HepG2 (cell line): ENCODE results near the gene AK8. TPM values are rescaled to one million over a fixed set of nuclear protein-coding genes. Genes with fewer than 3 reads are reported as not detected.

ENCODE experiments used
- ATAC-seq: fragments of 200-7000 bp; cut with Tn5 transposase; 3 replicates; pipeline ENCODE4 v1.9.1; 2020; ENCODE audit warnings: mild to moderate bottlenecking, moderate library complexity
- BruUV-seq: library from RNA; stranded (reverse); fragments of 400-500 nt; replicated peaks from 2 replicates; lab custom pipeline; 2021; lab: Mats Ljungman, UMichigan
- CTCF ChIA-PET: fragments of 300-600 bp; formaldehyde crosslinking; extraction: SDS; loops from one replicate; lab custom pipeline; 2021; ENCODE audit warnings: low total read pairs, inconsistent platforms, low intra/inter-chr PET ratio; lab: Yijun Ruan, JAX
- POLR2A ChIA-PET: fragments of 350-600 bp; sonication (Branson Sonifier 250); formaldehyde crosslinking; loops from one replicate; lab custom pipeline; 2020; ENCODE audit warnings: antibody characterized with exemption, inconsistent platforms; lab: Yijun Ruan, JAX
- DNase-seq: peaks from one replicate; pipeline ENCODE4 v3.0.0-alpha.2; 2015; ENCODE audit warnings: low spot score
- FAIRE-seq: peaks from 3 replicates; lab custom pipeline; 2011; peaks lifted over from hg19 to GRCh38; lab: Jason Lieb, UNC
- H2AFZ ChIP-seq: one replicate; pipeline ENCODE4 v1.6.1; 2011; ENCODE audit warnings: low read length, inconsistent platforms
- H3K27ac ChIP-seq: fragments of 300-600 bp; 3 replicates; pipeline ENCODE4 v1.8.0; 2011; ENCODE audit warnings: mixed run types, mild to moderate bottlenecking, mixed read lengths, low read length, inconsistent platforms; ENCODE audit not compliant: insufficient read depth; ENCODE audit errors: extremely low read length
- H3K27me3 ChIP-seq, 2 experiments: fragments of 200-600 bp in 1 of 2; 2 replicates in 1 of 2; 3 replicates in 1 of 2; pipeline versions ENCODE4 v1.6.0 to v1.8.0; 2011; ENCODE audit warnings: low read length in 2 of 2, mild to moderate bottlenecking in 2 of 2, moderate library complexity in 2 of 2, inconsistent platforms in 1 of 2; ENCODE audit not compliant: insufficient read depth in 2 of 2, control insufficient read depth in 1 of 2
- H3K36me3 ChIP-seq, 2 experiments: fragments of 200-600 bp in 1 of 2; replicated peaks in 1 of 2; 2 replicates in 1 of 2; 3 replicates in 1 of 2; pipeline versions ENCODE4 v1.5.1 to v1.8.0; 2011; ENCODE audit warnings: low read length in 2 of 2, inconsistent platforms in 1 of 2; ENCODE audit not compliant: insufficient read depth in 2 of 2, control insufficient read depth in 1 of 2
- H3K4me1 ChIP-seq: 2 replicates; pipeline ENCODE4 v1.5.1; 2012; ENCODE audit warnings: low read length, inconsistent platforms; ENCODE audit not compliant: insufficient read depth
- H3K4me2 ChIP-seq: 2 replicates; pipeline ENCODE4 v1.6.0; 2011; ENCODE audit warnings: low read depth, low read length, inconsistent platforms
- H3K4me3 ChIP-seq, 3 experiments: fragments of 200-600 bp in 1 of 3; sonication (generic), shearing (Covaris generic) in 1 of 3; replicated peaks in 1 of 3; 2 replicates each; pipeline ENCODE4 v1.5.1; 2011 to 2016; ENCODE audit warnings: low read length in 3 of 3, inconsistent platforms in 2 of 3, low read depth in 2 of 3, mild to moderate bottlenecking in 2 of 3, control low read depth in 1 of 3, mixed read lengths in 1 of 3; ENCODE audit not compliant: insufficient read depth in 1 of 3
- H3K79me2 ChIP-seq: one replicate; pipeline ENCODE4 v1.6.1; 2011; ENCODE audit warnings: low read length, inconsistent platforms; ENCODE audit not compliant: insufficient read depth
- H3K9ac ChIP-seq: 2 replicates; pipeline ENCODE4 v1.6.0; 2011; ENCODE audit warnings: mild to moderate bottlenecking, low read depth, low read length, inconsistent platforms; ENCODE audit not compliant: insufficient read depth
- H3K9me3 ChIP-seq: 2 replicates; pipeline ENCODE4 v1.5.1; 2012; ENCODE audit warnings: mild to moderate bottlenecking, low read length
- H4K20me1 ChIP-seq: 2 replicates; pipeline ENCODE4 v1.6.0; 2011; ENCODE audit warnings: inconsistent platforms, mild to moderate bottlenecking, low read length, moderate library complexity; ENCODE audit not compliant: insufficient read depth
- NFYC ChIP-seq: IDR thresholded peaks from 2 replicates; pipeline ENCODE4 v1.6.1; 2016; ENCODE audit warnings: missing genetic modification reagents, missing compliant biosample characterization
- SMC3 ChIP-seq: IDR thresholded peaks from 2 replicates; pipeline ENCODE4 v1.6.1; 2011; ENCODE audit warnings: low read length, improper control_type of control experiment
- ZNF501 ChIP-seq: sonication (generic); formaldehyde crosslinking; IDR thresholded peaks from 2 replicates; pipeline ENCODE4 v1.5.1; 2020; ENCODE audit warnings: mild to moderate bottlenecking, moderate library complexity, missing genetic modification reagents
- WGBS: methylation state at CpG from one replicate; pipeline ENCODE4 v1.1.6; 2017; ENCODE audit warnings: low lambda C conversion rate; 5-methylcytosine and 5-hydroxymethylcytosine counted together
- in situ Hi-C: cut with HindIII; loops from 2 replicates; pipeline ENCODE4 v1.10.0; 2017; ENCODE audit warnings: low pct_unique_long_range_greater_than_20kb; ENCODE audit not compliant: extremely low pct_ligation_motif_present
- intact Hi-C: fragments of 100-400 bp; cut with micrococcal nuclease; formaldehyde crosslinking; loops from one replicate; pipeline ENCODE4 v1.10.0; 2022; ENCODE audit not compliant: unreplicated experiment
- polyA plus RNA-seq, 8 experiments: library from polyadenylated mRNA; depleted of rRNA in 3 of 8; stranded (reverse) in 7 of 8; unstranded in 1 of 8; fragments of >200 nt; fragmentation: Illumina TruSeq in 4 of 8; extraction: Trizol in 4 of 8; gene quantifications; 2 replicates each; pipeline versions ENCODE4 v1.2.1 to v1.2.3, GENCODE V29; 2011 to 2016; ENCODE audit warnings: low read depth in 4 of 8, missing spikeins in 1 of 8, mixed read lengths in 1 of 8; ENCODE audit not compliant: insufficient read depth in 1 of 8
- total RNA-seq, 5 experiments: library from RNA; depleted of rRNA; stranded (reverse); fragments of >200 nt; fragmentation: Illumina TruSeq; extraction: Trizol; gene quantifications; 2 replicates each; pipeline ENCODE4 v1.2.3, GENCODE V29; 2016; ENCODE audit warnings: low read depth in 1 of 5
- TF ChIP-seq, protein P1 (sequence below): sonication (generic); formaldehyde crosslinking; IDR thresholded peaks from 2 replicates; pipeline ENCODE4 v1.4.0; 2020; ENCODE audit warnings: missing genetic modification reagents
- TF ChIP-seq, protein P2 (sequence below): sonication (generic); formaldehyde crosslinking; IDR thresholded peaks from 2 replicates; pipeline ENCODE4 v1.8.1; 2023; ENCODE audit warnings: mild to moderate bottlenecking, inconsistent platforms, moderate library complexity, missing genetic modification reagents, borderline replicate concordance

Gene AK8
- total and polyA plus RNA-seq, 2 of the 13 experiments (the other 11 are each of a cell fraction or from before 2014, with no cell fraction given), result 0.11 TPM; not detected in 1

- FAIRE-seq, result no peak
- POLR2A ChIA-PET, result no interaction called here
- CTCF ChIA-PET, result no interaction called here
Measured at GRCh38 chr9:132894346-132894745, 16.3 kb upstream of the AK8 start.

DNA sequence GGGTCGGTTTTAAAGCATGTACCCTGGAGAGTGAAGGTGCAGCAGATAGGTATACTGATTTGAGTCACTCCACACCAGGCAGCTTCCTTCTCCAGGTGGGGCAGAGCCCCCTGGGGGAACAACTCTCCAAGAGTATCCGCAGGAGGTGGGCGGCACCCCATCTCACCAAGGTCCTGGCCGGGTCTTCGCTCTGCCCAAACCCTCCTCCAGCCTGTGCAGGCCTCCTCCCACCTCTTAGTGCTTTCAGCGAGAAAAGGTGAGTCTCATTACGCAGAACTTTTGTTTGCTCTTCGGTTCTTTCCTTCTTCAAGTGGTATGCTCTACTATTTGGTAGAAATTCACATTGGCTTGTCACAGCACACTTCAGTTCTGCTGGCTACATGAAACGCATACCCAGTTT, 14.3 kb upstream of the AK8 start:
- Histone ChIP-seq H3K27me3 (no peaks in the 10 kb centered on the region), H3K9ac (no peak overlapping the region), H2AFZ (no peak overlapping the region), H3K4me2 (no peak overlapping the region), H3K9me3 (no peaks in the 10 kb centered on the region), H4K20me1 (no peaks in the 10 kb centered on the region; the same call in 1 of the 2 replicates), H3K4me3 (no peak overlapping the region), H3K36me3 (peaks cover 17 to 23% of the 10 kb centered on the region in 2 experiments), H3K79me2 (no peaks in the 10 kb centered on the region), H3K4me1 (peaks cover 19% of the 10 kb centered on the region), H3K27ac (no peak overlapping the region)
- CTCF ChIA-PET, result no interaction called here
- no peak for DNase-seq
- BruUV-seq, result no TSS peak
- TF ChIP-seq, protein P1, sequence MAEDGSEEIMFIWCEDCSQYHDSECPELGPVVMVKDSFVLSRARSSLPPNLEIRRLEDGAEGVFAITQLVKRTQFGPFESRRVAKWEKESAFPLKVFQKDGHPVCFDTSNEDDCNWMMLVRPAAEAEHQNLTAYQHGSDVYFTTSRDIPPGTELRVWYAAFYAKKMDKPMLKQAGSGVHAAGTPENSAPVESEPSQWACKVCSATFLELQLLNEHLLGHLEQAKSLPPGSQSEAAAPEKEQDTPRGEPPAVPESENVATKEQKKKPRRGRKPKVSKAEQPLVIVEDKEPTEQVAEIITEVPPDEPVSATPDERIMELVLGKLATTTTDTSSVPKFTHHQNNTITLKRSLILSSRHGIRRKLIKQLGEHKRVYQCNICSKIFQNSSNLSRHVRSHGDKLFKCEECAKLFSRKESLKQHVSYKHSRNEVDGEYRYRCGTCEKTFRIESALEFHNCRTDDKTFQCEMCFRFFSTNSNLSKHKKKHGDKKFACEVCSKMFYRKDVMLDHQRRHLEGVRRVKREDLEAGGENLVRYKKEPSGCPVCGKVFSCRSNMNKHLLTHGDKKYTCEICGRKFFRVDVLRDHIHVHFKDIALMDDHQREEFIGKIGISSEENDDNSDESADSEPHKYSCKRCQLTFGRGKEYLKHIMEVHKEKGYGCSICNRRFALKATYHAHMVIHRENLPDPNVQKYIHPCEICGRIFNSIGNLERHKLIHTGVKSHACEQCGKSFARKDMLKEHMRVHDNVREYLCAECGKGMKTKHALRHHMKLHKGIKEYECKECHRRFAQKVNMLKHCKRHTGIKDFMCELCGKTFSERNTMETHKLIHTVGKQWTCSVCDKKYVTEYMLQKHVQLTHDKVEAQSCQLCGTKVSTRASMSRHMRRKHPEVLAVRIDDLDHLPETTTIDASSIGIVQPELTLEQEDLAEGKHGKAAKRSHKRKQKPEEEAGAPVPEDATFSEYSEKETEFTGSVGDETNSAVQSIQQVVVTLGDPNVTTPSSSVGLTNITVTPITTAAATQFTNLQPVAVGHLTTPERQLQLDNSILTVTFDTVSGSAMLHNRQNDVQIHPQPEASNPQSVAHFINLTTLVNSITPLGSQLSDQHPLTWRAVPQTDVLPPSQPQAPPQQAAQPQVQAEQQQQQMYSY, result peak; percentile 56; the same call in 1 of the 2 replicates
- TF ChIP-seq ZNF501 (CRISPR knock-in tag), result no peak
- 85% methylated on average over 9 of the region's 9 CpGs for WGBS
- in situ Hi-C loops (no loop called here), intact Hi-C loops (no loop called here)
- POLR2A ChIA-PET, result no interaction called here
- no peak for FAIRE-seq
- no peak; the same call in 2 of the 3 replicates for ATAC-seq

More at GRCh38 chr9:132894346-132894745, 16.3 kb upstream of the AK8 start:
- Histone ChIP-seq H3K9ac (no peak overlapping the region), H4K20me1 (no peaks in the 10 kb centered on the region; the same call in 1 of the 2 replicates), H3K27ac (no peak overlapping the region), H3K27me3 (no peaks in the 10 kb centered on the region), H3K4me1 (peaks cover 19% of the 10 kb centered on the region), H2AFZ (no peak overlapping the region), H3K79me2 (no peaks in the 10 kb centered on the region), H3K4me2 (no peak overlapping the region), H3K36me3 (peaks cover 21 to 39% of the 10 kb centered on the region in 2 experiments), H3K9me3 (no peaks in the 10 kb centered on the region), H3K4me3 (no peak overlapping the region)
- intact Hi-C loops, result no loop called here
- DNase-seq (no peak), ATAC-seq (no peak)
- in situ Hi-C loops, result no loop called here
- BruUV-seq, result no TSS peak
- TF ChIP-seq, protein P2, sequence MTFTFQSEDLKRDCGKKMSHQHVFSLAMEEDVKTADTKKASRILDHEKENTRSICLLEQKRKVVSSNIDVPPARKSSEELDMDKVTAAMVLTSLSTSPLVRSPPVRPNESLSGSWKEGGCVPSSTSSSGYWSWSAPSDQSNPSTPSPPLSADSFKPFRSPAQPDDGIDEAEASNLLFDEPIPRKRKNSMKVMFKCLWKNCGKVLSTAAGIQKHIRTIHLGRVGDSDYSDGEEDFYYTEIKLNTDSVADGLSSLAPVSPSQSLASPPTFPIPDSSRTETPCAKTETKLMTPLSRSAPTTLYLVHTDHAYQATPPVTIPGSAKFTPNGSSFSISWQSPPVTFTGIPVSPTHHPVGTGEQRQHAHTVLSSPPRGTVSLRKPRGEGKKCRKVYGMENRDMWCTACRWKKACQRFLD (CRISPR knock-in tag), result no peak
- TF ChIP-seq SMC3, result no peak
- TF ChIP-seq NFYC (CRISPR knock-in tag), result no peak
- 93% methylated on average over 5 of the region's 5 CpGs for WGBS
